ENCODE results near the gene LTBP3. TPM values are rescaled to one million over a fixed set of nuclear protein-coding genes. Genes with fewer than 3 reads are reported as not detected.
A peak's percentile ranks its signal among the peaks of the same experiment; 100 is the strongest.

Gene LTBP3
- total RNA-seq, 2 experiments from 2014 or later: 11.2 to 13.8 TPM

GRCh38 chr11:65545853-65546216 is 12.3 kb downstream of the LTBP3 start:
- peak overlapping the region; percentile 84 for H3K27ac ChIP-seq (ENCODE audit: low read depth, low read length, poor library complexity, severe bottlenecking)
- DNase-seq (ENCODE audit: low spot score): no peak
- intact Hi-C loops (cut with micrococcal nuclease; ENCODE audit: unreplicated experiment): loop anchor here (1.0 kb wide), 1 partner anchor 26 kb away; the partner anchor contains the start of gene FAM89B
- POLR2A ChIA-PET: interaction anchor here (1.0 kb wide), 1 partner anchor 14 kb away, joined by 4 read pairs; no protein-coding TSS in a partner anchor
- peak overlapping the region; percentile 82 for H3K4me2 ChIP-seq (ENCODE audit: low read length)
- H3K9me3 ChIP-seq (ENCODE audit: low read length): no peaks in the 10 kb centered on the region
- H4K20me1 ChIP-seq (ENCODE audit: insufficient read depth, low read length): no peaks in the 10 kb centered on the region
- no peaks in the 10 kb centered on the region for H3K9me2 ChIP-seq (ENCODE audit: insufficient read depth, low read length)
- no TSS peak for BruUV-seq (replicated peaks)
- no peaks in the 10 kb centered on the region for H3K36me3 ChIP-seq (ENCODE audit: insufficient read depth, low read length)
- TF ChIP-seq EZH2phosphoT487 (IDR thresholded peaks at IDR 0.05; ENCODE audit: borderline replicate concordance, low read depth, low read length) (no peak), CTCF (conservative IDR thresholded peaks at IDR 0.05; ENCODE audit: low read length) (no peak)
- H3K79me2 ChIP-seq (ENCODE audit: insufficient read depth, low read depth, low read length): no peaks in the 10 kb centered on the region
- peaks cover 48% of the 10 kb centered on the region for H3K4me1 ChIP-seq (ENCODE audit: insufficient read depth, low read length, poor library complexity, severe bottlenecking)
- H2AFZ ChIP-seq (ENCODE audit: low read length): peak overlapping the region; percentile 20; the same call in 1 of the 2 replicates
- H3K4me3 ChIP-seq (ENCODE audit: low read depth, low read length, poor library complexity, severe bottlenecking): peak overlapping the region; percentile 65
- CTCF ChIA-PET (ENCODE audit: unreplicated experiment): interaction anchor here (1.4 kb wide), 1 partner anchor 21 kb away, joined by 5 read pairs; the partner anchor contains the start of gene SCYL1

GRCh38 chr11:65542738-65543390 is 15.3 kb downstream of the LTBP3 start:
- Histone ChIP-seq H3K9me3 (ENCODE audit: low read length) (no peaks in the 10 kb centered on the region), H2AFZ (ENCODE audit: low read length) (no peak overlapping the region), H3K79me2 (ENCODE audit: insufficient read depth, low read depth, low read length) (no peaks in the 10 kb centered on the region), H3K27ac (ENCODE audit: low read depth, low read length, poor library complexity, severe bottlenecking) (no peak overlapping the region), H3K4me1 (ENCODE audit: insufficient read depth, low read length, poor library complexity, severe bottlenecking) (peaks cover 43% of the 10 kb centered on the region), H3K9me2 (ENCODE audit: insufficient read depth, low read length) (no peaks in the 10 kb centered on the region), H3K4me2 (ENCODE audit: low read length) (no peak overlapping the region), H3K36me3 (ENCODE audit: insufficient read depth, low read length) (peaks cover 10% of the 10 kb centered on the region; the same call in 1 of the 2 replicates), H4K20me1 (ENCODE audit: insufficient read depth, low read length) (no peaks in the 10 kb centered on the region), H3K4me3 (ENCODE audit: low read depth, low read length, poor library complexity, severe bottlenecking) (no peak overlapping the region)
- TF ChIP-seq EZH2phosphoT487 (IDR thresholded peaks at IDR 0.05; ENCODE audit: borderline replicate concordance, low read depth, low read length) (no peak), CTCF (conservative IDR thresholded peaks at IDR 0.05; ENCODE audit: low read length) (no peak)
- ChIA-PET CTCF (ENCODE audit: unreplicated experiment) (interaction anchor here (0.6 kb wide), 2 partner anchors 10 to 372 kb away, joined by 3 to 4 read pairs; no protein-coding TSS in a partner anchor), POLR2A (no interaction called here)
- BruUV-seq (replicated peaks): no TSS peak
- intact Hi-C loops (cut with micrococcal nuclease; ENCODE audit: unreplicated experiment): no loop called here
- no peak for DNase-seq (ENCODE audit: low spot score)

Data from OCI-LY7 (cell line).